Dermis blood vessel endothelial cell (primary cell): Measurements from ENCODE around the gene OR4F6. TPM values are rescaled to one million over a fixed set of nuclear protein-coding genes. Genes with fewer than 3 reads are reported as not detected.

ENCODE experiments used
- DNase-seq: peaks from one replicate; pipeline ENCODE4 v3.0.0; 2010
- total RNA-seq: library from RNA; depleted of rRNA; stranded (reverse); fragments of >200 nt; gene quantifications from 2 replicates; pipeline ENCODE4 v1.2.3, GENCODE V29; 2014

Gene OR4F6
- total RNA-seq, 1 donor from 2014 or later: not detected

GRCh38 chr15:101805605-101806345 is 2.5 kb downstream of the OR4F6 start:
- no peak for DNase-seq

GRCh38 chr15:101807345-101807945 is 4.1 kb downstream of the OR4F6 start:
- no peak for DNase-seq

- no peak for DNase-seq
Measured at GRCh38 chr15:101808201-101808600, 4.9 kb downstream of the OR4F6 start.

GRCh38 chr15:101810456-101810855 is 7.1 kb downstream of the OR4F6 start:
- DNase-seq: no peak

- DNase-seq: peak; percentile 21
Measured at GRCh38 chr15:101810876-101811275, 7.6 kb downstream of the OR4F6 start.

GRCh38 chr15:101811902-101812301 is 8.6 kb downstream of the OR4F6 start, which contains the start of gene OR4F15:
Gene OR4F15 (plus strand): TSS chr15:101812202. CDS start chr15:101818187, 5,985 bp downstream.
- no peak for DNase-seq

- DNase-seq: no peak
Measured at GRCh38 chr15:101813803-101814534, 10.7 kb downstream of the OR4F6 start.

- DNase-seq: no peak
Measured at GRCh38 chr15:101820781-101821180, 17.5 kb downstream of the OR4F6 start.

GRCh38 chr15:101827257-101827656 is 23.9 kb downstream of the OR4F6 start:
- DNase-seq: no peak

- no peak for DNase-seq
Measured at GRCh38 chr15:101828774-101829173, 25.5 kb downstream of the OR4F6 start.

GRCh38 chr15:101841656-101842055 is 38.3 kb downstream of the OR4F6 start:
- DNase-seq: no peak

GRCh38 chr15:101844916-101845315 is 41.6 kb downstream of the OR4F6 start:
- DNase-seq: no peak

- DNase-seq: no peak
Measured at GRCh38 chr15:101852356-101852755, 49.0 kb downstream of the OR4F6 start.

Other genes starting within 250 kb of the OR4F6 start
- gene TM2D3, start 151.1 kb upstream of the OR4F6 start, total RNA-seq: 31.0 and 44.4 TPM in 2 replicates
- gene TARS3, start 79.0 kb upstream of the OR4F6 start, total RNA-seq: 10.4 and 11.4 TPM in 2 replicates
- not detected in 2 replicates for gene OR4F15, start 8.7 kb downstream of the OR4F6 start, total RNA-seq